OCI-M2 (cell line): ENCODE results near the gene ANGPTL3.
"Not testable (repeated sequence)": the region's sequence is repeated elsewhere in the genome, so short reads cannot be mapped to it uniquely, and the experiment has no call there.

Source experiments
- DNase-seq: peaks from one replicate; lab custom pipeline; 2025; ENCODE audit not compliant: unreplicated experiment; lab: John Stamatoyannopoulos, UW

ANGPTL3 gene

GRCh38 chr1:62597281-62597680 lies at the start of gene ANGPTL3:
Gene ANGPTL3 (plus strand): TSS chr1:62597520. CDS start chr1:62597567, 47 bp downstream.
- DNase-seq, result no peak

GRCh38 chr1:62561306-62561705 lies 36.0 kb upstream of the ANGPTL3 start:
- no peak for DNase-seq

- DNase-seq, result not testable (repeated sequence)
These were observed 30.1 kb upstream of the ANGPTL3 start for GRCh38 chr1:62567182-62567581.

GRCh38 chr1:62567926-62568325 lies 29.4 kb upstream of the ANGPTL3 start:
- not testable (repeated sequence) for DNase-seq

- not testable (repeated sequence) for DNase-seq
These were observed 25.8 kb upstream of the ANGPTL3 start for GRCh38 chr1:62571517-62571916.

GRCh38 chr1:62572476-62572875 lies 24.8 kb upstream of the ANGPTL3 start:
- DNase-seq, result no peak

- DNase-seq, result no peak
These were observed 23.6 kb upstream of the ANGPTL3 start for GRCh38 chr1:62573675-62574074.

- DNase-seq, result no peak
These were observed 11.7 kb upstream of the ANGPTL3 start for GRCh38 chr1:62585469-62586155.

GRCh38 chr1:62588000-62588399 lies 9.3 kb upstream of the ANGPTL3 start:
- DNase-seq, result no peak

- DNase-seq, result no peak
These were observed 8.0 kb upstream of the ANGPTL3 start for GRCh38 chr1:62589321-62589720.

- no peak for DNase-seq
These were observed 6.9 kb upstream of the ANGPTL3 start for GRCh38 chr1:62590255-62590969.

GRCh38 chr1:62590970-62591368 lies 6.4 kb upstream of the ANGPTL3 start:
- no peak for DNase-seq

GRCh38 chr1:62593825-62594394 lies 3.4 kb upstream of the ANGPTL3 start:
- DNase-seq, result no peak

GRCh38 chr1:62595647-62596046 lies 1.7 kb upstream of the ANGPTL3 start:
- DNase-seq, result no peak

GRCh38 chr1:62599044-62599443 lies 1.7 kb downstream of the ANGPTL3 start:
- DNase-seq, result no peak

GRCh38 chr1:62601457-62601856 lies 4.1 kb downstream of the ANGPTL3 start:
- no peak for DNase-seq

- DNase-seq, result no peak
These were observed 11.6 kb downstream of the ANGPTL3 start for GRCh38 chr1:62608905-62609304.

GRCh38 chr1:62610588-62610987 lies 13.3 kb downstream of the ANGPTL3 start:
- not testable (repeated sequence) for DNase-seq

- no peak for DNase-seq
These were observed 15.4 kb downstream of the ANGPTL3 start for GRCh38 chr1:62612770-62613169.

- DNase-seq, result no peak
These were observed 16.0 kb downstream of the ANGPTL3 start for GRCh38 chr1:62613325-62613727.

GRCh38 chr1:62613890-62614289 lies 16.6 kb downstream of the ANGPTL3 start:
- DNase-seq, result no peak

GRCh38 chr1:62621907-62622306 lies 24.6 kb downstream of the ANGPTL3 start:
- DNase-seq, result no peak
